Natural killer cell (primary cell): ENCODE data around the gene TIGAR. TPM values are rescaled to one million over a fixed set of nuclear protein-coding genes. Genes with fewer than 3 reads are reported as not detected.
A peak's percentile ranks its signal among the peaks of the same experiment; 100 is the strongest.

ENCODE experiments used
- ATAC-seq, 3 donors: fragments of 150-1000 bp in 2 of 3; fragments of 200-7000 bp in 1 of 3; cut with Tn5 transposase; 1 replicate in 1 of 3; 2 replicates in 2 of 3; pipeline ENCODE4 v1.10.0; 2021; ENCODE audit warnings: mild to moderate bottlenecking in 2 of 3, moderate library complexity in 2 of 3
- DNase-seq, 2 donors: peaks; one replicate each; pipeline versions ENCODE4 v3.0.0 to v3.0.0-alpha.2; 2013 to 2021; ENCODE audit warnings: mixed read lengths in 1 of 2
- H3K27ac ChIP-seq: one replicate; pipeline ENCODE4 v1.5.1; 2013; ENCODE audit warnings: mild to moderate bottlenecking, low read length
- H3K27me3 ChIP-seq: one replicate; pipeline ENCODE4 v1.6.1; 2013; ENCODE audit warnings: low read length; ENCODE audit not compliant: control insufficient read depth, insufficient read depth
- H3K36me3 ChIP-seq: one replicate; pipeline ENCODE4 v1.6.1; 2013; ENCODE audit warnings: low read length; ENCODE audit not compliant: control insufficient read depth, insufficient read depth
- H3K4me1 ChIP-seq: one replicate; pipeline ENCODE4 v1.6.1; 2013; ENCODE audit warnings: low read length; ENCODE audit not compliant: control insufficient read depth, insufficient read depth
- H3K4me3 ChIP-seq: one replicate; pipeline ENCODE4 v1.5.1; 2013; ENCODE audit warnings: low read length
- H3K9me3 ChIP-seq: one replicate; pipeline ENCODE4 v1.6.1; 2013; ENCODE audit warnings: low read length; ENCODE audit not compliant: control insufficient read depth, insufficient read depth
- H3K27ac Mint-ChIP-seq, 2 donors: one replicate each; pipeline ENCODE4 v1.8.0; 2022; ENCODE audit warnings: mild to moderate bottlenecking in 2 of 2, mixed read lengths in 2 of 2, moderate library complexity in 1 of 2
- H3K27me3 Mint-ChIP-seq, 2 donors: one replicate each; pipeline ENCODE4 v1.8.0; 2022; ENCODE audit warnings: low read depth in 2 of 2, mixed read lengths in 2 of 2
- H3K36me3 Mint-ChIP-seq: one replicate; pipeline ENCODE4 v1.8.0; 2022; ENCODE audit warnings: mixed read lengths
- H3K4me1 Mint-ChIP-seq, 2 donors: one replicate each; pipeline ENCODE4 v1.8.0; 2022; ENCODE audit warnings: mixed read lengths in 2 of 2
- H3K4me3 Mint-ChIP-seq: one replicate; pipeline ENCODE4 v1.8.0; 2022; ENCODE audit warnings: mild to moderate bottlenecking, moderate library complexity, mixed read lengths
- H3K9me3 Mint-ChIP-seq, 2 donors: one replicate each; pipeline ENCODE4 v1.8.0; 2022; ENCODE audit warnings: mixed read lengths in 2 of 2
- WGBS: methylation state at CpG from one replicate; pipeline ENCODE4 v1.1.7; 2013; ENCODE audit warnings: missing lambda C conversion rate; ENCODE audit not compliant: insufficient coverage; 5-methylcytosine and 5-hydroxymethylcytosine counted together
- intact Hi-C: fragments of 100-400 bp; cut with micrococcal nuclease; formaldehyde crosslinking; loops from one replicate; pipeline ENCODE4 v1.14.2; 2022
- total RNA-seq, 4 donors: library from RNA; stranded (reverse); fragments of 120-200 nt in 1 of 4; gene quantifications; one replicate each; pipeline versions ENCODE4 v1.2.3 to v1.2.4, GENCODE V29; 2013 to 2022
- TF ChIP-seq, protein P1 (sequence below): fragments of 200-600 bp; IDR thresholded peaks from one replicate; pipeline ENCODE4 v1.8.0; 2022; ENCODE audit warnings: antibody characterized with exemption

Gene TIGAR
- total RNA-seq, 3 donors from 2014 or later (not counting 1 experiment from before 2014, with no cell fraction given), result 6.1 to 7.4 (median 7.3) TPM

GRCh38 chr12:4282103-4282891 is 38.7 kb upstream of the TIGAR start:
- Mint-ChIP-seq H3K36me3 (peaks cover under 1% of the 10 kb centered on the region), H3K4me3 (no peak overlapping the region), H3K27ac (peak overlapping the region in 1 of 2 donors; percentile 51), H3K27me3 (no peaks in the 10 kb centered on the region), H3K9me3 (no peaks in the 10 kb centered on the region), H3K4me1 (peaks cover 63 to 69% of the 10 kb centered on the region in 2 donors)
- TF ChIP-seq, protein P1, sequence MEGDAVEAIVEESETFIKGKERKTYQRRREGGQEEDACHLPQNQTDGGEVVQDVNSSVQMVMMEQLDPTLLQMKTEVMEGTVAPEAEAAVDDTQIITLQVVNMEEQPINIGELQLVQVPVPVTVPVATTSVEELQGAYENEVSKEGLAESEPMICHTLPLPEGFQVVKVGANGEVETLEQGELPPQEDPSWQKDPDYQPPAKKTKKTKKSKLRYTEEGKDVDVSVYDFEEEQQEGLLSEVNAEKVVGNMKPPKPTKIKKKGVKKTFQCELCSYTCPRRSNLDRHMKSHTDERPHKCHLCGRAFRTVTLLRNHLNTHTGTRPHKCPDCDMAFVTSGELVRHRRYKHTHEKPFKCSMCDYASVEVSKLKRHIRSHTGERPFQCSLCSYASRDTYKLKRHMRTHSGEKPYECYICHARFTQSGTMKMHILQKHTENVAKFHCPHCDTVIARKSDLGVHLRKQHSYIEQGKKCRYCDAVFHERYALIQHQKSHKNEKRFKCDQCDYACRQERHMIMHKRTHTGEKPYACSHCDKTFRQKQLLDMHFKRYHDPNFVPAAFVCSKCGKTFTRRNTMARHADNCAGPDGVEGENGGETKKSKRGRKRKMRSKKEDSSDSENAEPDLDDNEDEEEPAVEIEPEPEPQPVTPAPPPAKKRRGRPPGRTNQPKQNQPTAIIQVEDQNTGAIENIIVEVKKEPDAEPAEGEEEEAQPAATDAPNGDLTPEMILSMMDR, result no peak
- no peak overlapping the region for H3K27ac ChIP-seq
- DNase-seq (no peak), ATAC-seq (peak in 2 of 3 donors; percentile 16 to 25)
- H3K36me3 ChIP-seq, result peaks cover 94% of the 10 kb centered on the region
- H3K9me3 ChIP-seq, result no peaks in the 10 kb centered on the region
- peaks cover 40% of the 10 kb centered on the region for H3K4me1 ChIP-seq
- no peaks in the 10 kb centered on the region for H3K27me3 ChIP-seq
- H3K4me3 ChIP-seq, result no peak overlapping the region
- 96% methylated on average over 16 of the region's 16 CpGs for WGBS
- intact Hi-C loops, result no loop called here

- H3K4me1 Mint-ChIP-seq, result peaks cover 69 to 70% of the 10 kb centered on the region in 2 donors
- H3K27ac Mint-ChIP-seq, result peak overlapping the region; percentile 70 to 75
Measured at GRCh38 chr12:4282892-4283511, 38.0 kb upstream of the TIGAR start.

DNA sequence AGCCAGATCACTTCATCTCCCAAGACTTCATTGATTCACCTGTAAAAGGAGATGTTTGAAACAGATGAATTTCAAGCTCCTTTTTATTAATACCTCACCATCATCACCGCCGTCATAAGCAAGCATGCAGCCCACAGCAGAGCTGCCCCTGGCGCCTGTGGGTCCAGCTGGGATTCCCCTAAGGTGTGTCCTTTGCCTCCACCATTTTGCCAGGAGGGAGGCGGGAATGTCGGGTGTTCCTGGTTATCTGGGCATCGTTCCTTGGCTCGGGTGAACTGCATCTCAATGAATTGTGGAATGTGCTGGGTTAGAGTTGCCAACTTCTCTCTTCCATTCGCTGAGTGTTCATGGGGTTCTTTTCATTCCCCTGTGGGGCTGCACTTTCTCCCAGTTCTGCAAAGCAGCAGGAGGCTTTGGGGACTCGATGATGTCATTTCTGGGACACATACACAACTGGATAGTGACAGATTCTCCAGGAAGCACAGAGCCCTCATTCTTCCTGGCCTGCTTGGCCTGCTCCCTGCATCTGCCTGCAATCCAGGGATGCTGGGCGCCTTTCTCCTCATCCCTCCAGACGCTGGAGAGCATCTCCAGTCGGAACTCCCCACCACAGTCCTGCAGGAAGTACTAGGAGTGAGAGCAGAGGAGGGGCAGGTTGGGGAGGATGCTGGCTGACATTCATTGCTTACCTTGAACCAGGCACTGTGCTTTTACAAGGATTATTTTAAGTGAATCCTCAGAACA is 37.3 kb upstream of the TIGAR start:
- Mint-ChIP-seq H3K27me3 (no peaks in the 10 kb centered on the region), H3K4me1 (peaks cover 73 to 74% of the 10 kb centered on the region in 2 donors), H3K4me3 (no peak overlapping the region), H3K36me3 (peaks cover 8% of the 10 kb centered on the region), H3K9me3 (no peaks in the 10 kb centered on the region), H3K27ac (peak overlapping the region; percentile 70 to 75)
- no peak overlapping the region for H3K27ac ChIP-seq
- no peaks in the 10 kb centered on the region for H3K9me3 ChIP-seq
- 92% methylated on average over 9 of the region's 12 CpGs for whole genome bisulfite sequencing
- H3K4me3 ChIP-seq, result no peak overlapping the region
- no peaks in the 10 kb centered on the region for H3K27me3 ChIP-seq
- intact Hi-C loops, result no loop called here
- TF ChIP-seq, protein P1, result no peak
- peaks cover 49% of the 10 kb centered on the region for H3K4me1 ChIP-seq
- peaks cover 93% of the 10 kb centered on the region for H3K36me3 ChIP-seq
- ATAC-seq (no peak), DNase-seq (no peak)

More at GRCh38 chr12:4282892-4283511, 38.0 kb upstream of the TIGAR start:
- no peaks in the 10 kb centered on the region for H3K27me3 Mint-ChIP-seq
- ATAC-seq (peak in 2 of 3 donors; percentile 8 to 34), DNase-seq (peak in 1 of 2 donors; percentile 33)
- no peaks in the 10 kb centered on the region for H3K27me3 ChIP-seq
- peaks cover 46% of the 10 kb centered on the region for H3K4me1 ChIP-seq
- no peak overlapping the region for H3K4me3 ChIP-seq
- H3K9me3 Mint-ChIP-seq, result no peaks in the 10 kb centered on the region
- H3K36me3 Mint-ChIP-seq, result peaks cover under 1% of the 10 kb centered on the region
- no peak overlapping the region for H3K27ac ChIP-seq
- WGBS, result 83% methylated on average over 12 of the region's 12 CpGs
- peaks cover 93% of the 10 kb centered on the region for H3K36me3 ChIP-seq
- no peak overlapping the region for H3K4me3 Mint-ChIP-seq
- TF ChIP-seq, protein P1, result no peak
- intact Hi-C loops, result no loop called here
- no peaks in the 10 kb centered on the region for H3K9me3 ChIP-seq
